ENCODE data around the gene HMHB1.

HMHB1 gene

GRCh38 chr5:143771602-143772001 lies 40.4 kb upstream of the HMHB1 start:
- no peak overlapping the region for H3K4me3 ChIP-seq (replicated peaks in 1 of 2; ENCODE audit: low read depth in 2 of 2, low read length in 2 of 2)
- no peak for DNase-seq (ENCODE audit: low read depth in 2 of 2)
- no peak for TF ChIP-seq CTCF (IDR thresholded peaks at IDR 0.05; ENCODE audit: low read depth, low read length)

- no peak for TF ChIP-seq CTCF (IDR thresholded peaks at IDR 0.05; ENCODE audit: low read depth, low read length)
- H3K4me3 ChIP-seq (replicated peaks in 1 of 2; ENCODE audit: low read depth in 2 of 2, low read length in 2 of 2): no peak overlapping the region
- no peak for DNase-seq (ENCODE audit: low read depth in 2 of 2)
These were observed 39.3 kb upstream of the HMHB1 start for GRCh38 chr5:143772621-143773020.

GRCh38 chr5:143775258-143775657 lies 36.7 kb upstream of the HMHB1 start:
- TF ChIP-seq CTCF (IDR thresholded peaks at IDR 0.05; ENCODE audit: low read depth, low read length): no peak
- no peak overlapping the region for H3K4me3 ChIP-seq (replicated peaks in 1 of 2; ENCODE audit: low read depth in 2 of 2, low read length in 2 of 2)
- DNase-seq (ENCODE audit: low read depth in 2 of 2): peak in 1 of 2 donors; percentile 71

GRCh38 chr5:143776951-143777350 lies 35.0 kb upstream of the HMHB1 start:
- TF ChIP-seq CTCF (IDR thresholded peaks at IDR 0.05; ENCODE audit: low read depth, low read length): no peak
- no peak overlapping the region for H3K4me3 ChIP-seq (replicated peaks in 1 of 2; ENCODE audit: low read depth in 2 of 2, low read length in 2 of 2)
- no peak for DNase-seq (ENCODE audit: low read depth in 2 of 2)

- DNase-seq (ENCODE audit: low read depth in 2 of 2): no peak
- TF ChIP-seq CTCF (IDR thresholded peaks at IDR 0.05; ENCODE audit: low read depth, low read length): no peak
- H3K4me3 ChIP-seq (replicated peaks in 1 of 2; ENCODE audit: low read depth in 2 of 2, low read length in 2 of 2): no peak overlapping the region
These were observed 32.5 kb upstream of the HMHB1 start for GRCh38 chr5:143779506-143779905.

- DNase-seq (ENCODE audit: low read depth in 2 of 2): no peak
- no peak overlapping the region for H3K4me3 ChIP-seq (replicated peaks in 1 of 2; ENCODE audit: low read depth in 2 of 2, low read length in 2 of 2)
- TF ChIP-seq CTCF (IDR thresholded peaks at IDR 0.05; ENCODE audit: low read depth, low read length): no peak
These were observed 29.9 kb upstream of the HMHB1 start for GRCh38 chr5:143781993-143782520.

All from cardiac fibroblast (primary cell).